Measurements from ENCODE around the gene SLC5A10. TPM values are rescaled to one million over a fixed set of nuclear protein-coding genes. Genes with fewer than 3 reads are reported as not detected.

Gene SLC5A10
- total and polyA plus RNA-seq, 4 donors, result 0.05 to 0.23 (median 0.15) TPM

GRCh38 chr17:18948476-18949006 lies 3.4 kb upstream of the SLC5A10 start:
- 89% methylated on average over 8 of the region's 8 CpGs for WGBS
- H3K27me3 ChIP-seq (ENCODE audit: control insufficient read depth in 4 of 4, insufficient read depth in 4 of 4, low read length in 3 of 4), result no peaks in the 10 kb centered on the region
- no peaks in the 10 kb centered on the region for H3K36me3 ChIP-seq (ENCODE audit: control insufficient read depth in 4 of 4, insufficient read depth in 3 of 4, low read depth in 1 of 4, low read length in 3 of 4)
- no peak for DNase-seq (ENCODE audit: low spot score)
- no peak for TF ChIP-seq ZBTB33 (IDR thresholded peaks at IDR 0.05)
- TF ChIP-seq FOXA2 (IDR thresholded peaks at IDR 0.05), result no peak
- H3K4me3 ChIP-seq (ENCODE audit: low read depth in 1 of 3, low read length in 3 of 3), result no peak overlapping the region
- peaks cover 0 to 14% (median 4%) of the 10 kb centered on the region in 4 donors for H3K4me1 ChIP-seq (ENCODE audit: control insufficient read depth in 4 of 4, insufficient read depth in 4 of 4, low read length in 3 of 4)
- H3K9ac ChIP-seq (ENCODE audit: low read depth in 1 of 2, low read length in 2 of 2), result no peak overlapping the region
- no peaks in the 10 kb centered on the region for H3K9me3 ChIP-seq (ENCODE audit: control insufficient read depth in 4 of 4, low read length in 3 of 4)
- no peak overlapping the region for H3K27ac ChIP-seq (ENCODE audit: low read depth in 1 of 2, low read length in 2 of 2)

GRCh38 chr17:18949566-18949965 lies 2.4 kb upstream of the SLC5A10 start:
- H3K27me3 ChIP-seq (ENCODE audit: control insufficient read depth in 4 of 4, insufficient read depth in 4 of 4, low read length in 3 of 4), result no peaks in the 10 kb centered on the region
- no peaks in the 10 kb centered on the region for H3K9me3 ChIP-seq (ENCODE audit: control insufficient read depth in 4 of 4, low read length in 3 of 4)
- no peak overlapping the region for H3K27ac ChIP-seq (ENCODE audit: low read depth in 1 of 2, low read length in 2 of 2)
- peaks cover 0 to 14% (median 6%) of the 10 kb centered on the region in 4 donors for H3K4me1 ChIP-seq (ENCODE audit: control insufficient read depth in 4 of 4, insufficient read depth in 4 of 4, low read length in 3 of 4)
- DNase-seq (ENCODE audit: low spot score), result no peak
- 78% methylated on average over 6 of the region's 6 CpGs for whole genome bisulfite sequencing
- no peak overlapping the region for H3K9ac ChIP-seq (ENCODE audit: low read depth in 1 of 2, low read length in 2 of 2)
- no peaks in the 10 kb centered on the region for H3K36me3 ChIP-seq (ENCODE audit: control insufficient read depth in 4 of 4, insufficient read depth in 3 of 4, low read depth in 1 of 4, low read length in 3 of 4)
- TF ChIP-seq FOXA1 (IDR thresholded peaks at IDR 0.05) (no peak), CTCF (IDR thresholded peaks at IDR 0.05; ENCODE audit: low read depth, low read length, missing input control) (no peak), HNF4G (IDR thresholded peaks at IDR 0.05) (no peak), SP1 (IDR thresholded peaks at IDR 0.05) (no peak), RXRA (IDR thresholded peaks at IDR 0.05) (no peak), YY1 (IDR thresholded peaks at IDR 0.05) (no peak), RAD21 (IDR thresholded peaks at IDR 0.05) (no peak)
- H3K4me3 ChIP-seq (ENCODE audit: low read depth in 1 of 3, low read length in 3 of 3), result no peak overlapping the region

- Histone ChIP-seq H3K27ac (ENCODE audit: low read depth in 1 of 2, low read length in 2 of 2) (no peak overlapping the region), H3K27me3 (ENCODE audit: control insufficient read depth in 4 of 4, insufficient read depth in 4 of 4, low read length in 3 of 4) (no peaks in the 10 kb centered on the region), H3K36me3 (ENCODE audit: control insufficient read depth in 4 of 4, insufficient read depth in 3 of 4, low read depth in 1 of 4, low read length in 3 of 4) (no peaks in the 10 kb centered on the region), H3K4me1 (ENCODE audit: control insufficient read depth in 4 of 4, insufficient read depth in 4 of 4, low read length in 3 of 4) (peaks cover 0 to 14% (median 6%) of the 10 kb centered on the region in 4 donors), H3K4me3 (ENCODE audit: low read depth in 1 of 3, low read length in 3 of 3) (no peak overlapping the region), H3K9me3 (ENCODE audit: control insufficient read depth in 4 of 4, low read length in 3 of 4) (no peaks in the 10 kb centered on the region), H3K9ac (ENCODE audit: low read depth in 1 of 2, low read length in 2 of 2) (no peak overlapping the region)
- 85% methylated on average over 4 of the region's 4 CpGs for WGBS
- TF ChIP-seq ATF3 (IDR thresholded peaks at IDR 0.05) (no peak), ZBTB33 (IDR thresholded peaks at IDR 0.05) (no peak), HNF4A (conservative IDR thresholded peaks at IDR 0.05) (no peak), EGR1 (IDR thresholded peaks at IDR 0.05; ENCODE audit: low read depth in 2 of 2) (no peak), RAD21 (IDR thresholded peaks at IDR 0.05) (no peak), RXRA (IDR thresholded peaks at IDR 0.05) (no peak), FOXA2 (IDR thresholded peaks at IDR 0.05) (no peak), REST (IDR thresholded peaks at IDR 0.05) (no peak), MAX (IDR thresholded peaks at IDR 0.05) (no peak), HNF4G (IDR thresholded peaks at IDR 0.05) (no peak), TAF1 (conservative IDR thresholded peaks at IDR 0.05) (no peak), NR2F2 (IDR thresholded peaks at IDR 0.05) (no peak), FOXA1 (IDR thresholded peaks at IDR 0.05) (no peak), SP1 (IDR thresholded peaks at IDR 0.05) (no peak)
- no peak for DNase-seq (ENCODE audit: low spot score)
These were observed 1.6 kb upstream of the SLC5A10 start for GRCh38 chr17:18950346-18950745.

All from liver (tissue), 9 donors.